Activated CD8-positive, alpha-beta memory T cell treated with anti-CD3 and anti-CD28 coated beads, Interleukin-2, amount 50 U/mL, for 1 hour (primary cell): Measurements from ENCODE around the gene LPP.

Experiments
- DNase-seq: peaks from one replicate; pipeline ENCODE4 v3.0.0-alpha.2; 2020; ENCODE audit errors: extremely low read depth

The LPP gene

DNA sequence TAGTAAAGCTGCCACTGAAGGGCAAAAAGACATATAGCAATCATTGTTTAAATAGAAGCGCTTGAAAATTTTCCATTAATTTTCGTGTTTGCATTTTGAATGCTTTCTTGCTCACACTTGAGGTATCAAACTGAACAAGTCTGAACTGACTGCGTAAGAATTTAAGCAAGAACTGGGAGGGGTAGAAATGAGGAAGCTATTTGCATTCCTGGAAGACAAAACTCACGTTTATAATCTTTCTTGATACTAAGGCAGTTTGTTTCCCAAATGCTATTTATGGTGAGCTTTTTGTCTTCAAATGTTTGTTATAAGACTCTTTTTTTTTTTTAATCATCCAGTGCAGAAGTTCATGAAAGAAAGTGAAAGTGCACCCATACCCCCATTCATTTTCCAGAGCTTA, 518.0 kb downstream of the LPP start:
- DNase-seq = no peak

DNA sequence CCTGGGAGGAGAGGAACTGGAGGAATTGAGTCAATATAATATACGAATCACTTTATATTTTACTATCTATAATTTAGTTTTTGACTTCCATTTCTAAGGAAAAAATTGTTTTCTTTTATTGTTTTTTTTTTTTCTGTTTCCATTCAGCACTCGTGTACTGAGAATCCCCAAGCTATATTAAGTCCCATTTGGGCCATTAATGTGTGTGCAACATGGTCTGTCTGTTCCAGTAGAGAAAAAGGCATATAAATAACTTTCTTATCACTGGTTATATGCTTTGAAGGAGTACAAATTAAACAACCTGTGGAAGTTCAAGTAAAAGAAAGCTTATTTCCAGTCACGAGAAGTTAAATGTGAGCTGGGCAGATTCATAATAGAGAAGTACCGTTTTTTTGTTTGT, 518.9 kb downstream of the LPP start:
- DNase-seq = no peak

DNA sequence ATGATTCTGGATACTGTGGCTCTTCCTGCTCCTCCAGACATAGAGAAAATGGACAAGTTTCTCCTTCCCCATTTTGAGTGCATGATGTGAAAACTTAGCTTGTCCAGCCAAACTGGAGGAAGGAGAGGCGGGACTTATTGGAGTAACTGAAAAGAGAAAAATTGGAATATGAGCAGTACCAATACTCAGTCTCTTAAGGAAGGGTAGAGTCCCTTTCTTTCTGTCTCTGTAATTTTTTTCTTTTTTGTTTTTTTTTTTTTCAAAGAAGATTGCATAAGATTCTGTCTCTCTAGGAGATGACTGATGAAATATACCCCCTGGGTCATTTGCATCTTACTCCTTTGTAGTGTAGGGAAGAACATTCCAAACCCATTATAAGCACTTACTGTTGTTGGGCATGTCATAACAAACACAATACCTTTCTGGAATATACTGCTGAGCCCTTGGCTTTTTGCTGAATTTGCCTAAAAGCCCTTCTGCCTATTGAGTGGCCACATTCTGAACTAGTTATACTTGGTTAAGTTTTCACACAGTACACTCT, 519.8 kb downstream of the LPP start:
- no peak for DNase-seq

- no peak for DNase-seq
Observed at GRCh38 chr3:188674595-188674994, 520.6 kb downstream of the LPP start.

- no peak for DNase-seq
Observed at GRCh38 chr3:188677344-188677743, 523.4 kb downstream of the LPP start.

DNA sequence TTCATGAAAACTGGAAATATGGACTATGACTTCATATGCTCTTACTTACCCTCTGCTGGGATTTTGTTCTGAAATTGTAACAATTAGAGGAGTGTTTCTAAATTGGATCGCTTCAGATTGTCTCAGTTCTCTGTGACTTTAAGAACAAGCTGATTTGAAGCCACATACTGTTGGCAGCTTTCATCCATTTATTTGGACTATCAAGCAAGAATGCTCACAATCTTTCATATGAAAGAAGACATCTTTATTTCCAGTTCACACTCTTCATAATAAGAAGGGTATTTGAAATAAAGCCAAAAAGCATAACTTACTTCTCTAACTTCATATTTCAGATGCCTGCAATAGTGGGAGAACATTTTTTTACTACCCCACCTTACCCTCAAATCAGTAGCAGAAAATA, 526.2 kb downstream of the LPP start:
- DNase-seq = no peak

GRCh38 chr3:188680605-188681004, 526.6 kb downstream of the LPP start:
- no peak for DNase-seq

DNA sequence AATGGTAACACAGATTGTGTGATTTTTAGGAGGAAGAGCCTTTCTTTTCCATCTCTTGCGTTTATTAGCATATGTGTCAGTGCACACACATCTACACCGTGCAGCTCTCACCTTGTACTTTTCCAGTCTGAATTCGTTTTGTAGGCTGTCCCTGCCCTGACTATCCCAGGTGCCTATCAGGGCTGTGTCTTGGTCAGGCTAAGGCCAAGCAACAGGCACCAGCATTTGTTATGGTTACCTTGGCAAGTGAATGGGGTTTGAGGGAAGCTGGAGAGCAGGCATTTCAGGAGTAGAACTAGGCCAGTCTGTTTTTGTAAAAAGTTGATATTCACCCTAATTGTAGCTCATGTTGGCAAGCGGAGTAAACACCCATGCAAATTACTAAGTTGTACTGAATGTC, 528.4 kb downstream of the LPP start:
- DNase-seq = no peak

DNA sequence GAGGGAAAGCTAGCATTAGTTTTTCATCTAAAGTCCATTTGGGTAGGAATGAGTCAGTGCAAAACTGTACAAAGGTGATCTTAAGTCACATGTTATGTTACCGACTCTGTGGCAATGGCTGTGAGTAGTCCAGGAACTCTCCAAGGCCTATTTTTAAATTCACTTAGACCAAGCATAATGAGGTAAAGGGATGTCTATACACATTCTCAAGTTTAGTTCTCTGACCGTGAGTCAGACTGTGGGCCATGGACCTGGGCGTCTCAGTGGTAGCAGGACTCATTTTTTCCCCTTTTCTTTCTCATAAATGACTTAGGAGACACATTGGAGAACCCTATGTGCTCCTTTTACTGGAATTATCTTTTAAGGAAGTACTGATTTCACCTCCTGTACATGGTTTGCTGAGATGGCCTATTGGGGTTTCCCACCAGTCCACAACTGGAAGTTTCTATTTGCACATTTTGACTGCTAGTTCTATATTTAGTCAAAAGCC, 529.1 kb downstream of the LPP start:
- DNase-seq = no peak

- DNase-seq = no peak
Observed at GRCh38 chr3:188684276-188684675, 530.3 kb downstream of the LPP start.

GRCh38 chr3:188685789-188686188, 531.8 kb downstream of the LPP start:
- no peak for DNase-seq

GRCh38 chr3:188686324-188686723, 532.4 kb downstream of the LPP start:
- DNase-seq = no peak

DNA sequence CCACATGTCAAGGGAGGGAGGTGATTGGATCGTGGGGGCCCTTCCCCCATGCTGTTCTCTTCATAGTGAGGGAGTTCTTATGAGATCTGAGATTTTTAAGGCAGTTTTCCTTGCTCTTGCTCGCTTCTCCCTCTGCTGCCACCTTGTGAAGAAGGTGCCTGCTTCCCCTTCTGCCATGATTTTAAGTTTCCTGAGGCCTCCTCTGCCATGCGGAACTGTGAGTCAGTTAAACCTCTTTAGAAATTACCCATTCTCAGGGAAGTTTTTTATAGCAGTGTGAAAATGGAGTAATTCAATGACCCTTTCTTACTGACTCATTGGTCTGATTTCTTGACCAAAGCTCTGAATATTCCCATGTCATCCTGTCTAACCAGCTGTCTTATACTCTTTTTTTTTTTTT, 533.4 kb downstream of the LPP start:
- DNase-seq = no peak

DNA sequence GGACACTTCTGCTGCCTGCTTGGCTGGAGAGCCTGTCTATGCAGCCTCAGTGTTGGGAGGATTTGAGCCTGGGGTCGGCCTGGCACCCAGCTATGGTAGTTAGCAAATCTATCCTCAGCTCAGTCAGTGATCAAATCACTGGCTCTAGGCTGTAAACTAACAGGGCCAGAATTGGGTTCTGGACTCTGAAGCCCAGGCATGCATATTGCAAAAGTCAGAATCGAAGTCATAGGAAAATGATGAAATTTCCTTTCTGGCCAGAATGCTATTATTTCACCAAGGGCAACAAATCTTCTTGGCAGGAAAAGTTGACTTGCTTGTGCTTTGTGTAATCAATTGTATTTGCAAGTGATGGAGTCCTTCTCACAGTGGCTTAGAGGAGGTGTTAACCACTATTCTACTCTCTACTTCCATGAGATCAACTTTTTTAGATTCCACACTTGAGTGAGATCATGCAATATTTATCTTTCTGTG, 535.2 kb downstream of the LPP start:
- no peak for DNase-seq

DNA sequence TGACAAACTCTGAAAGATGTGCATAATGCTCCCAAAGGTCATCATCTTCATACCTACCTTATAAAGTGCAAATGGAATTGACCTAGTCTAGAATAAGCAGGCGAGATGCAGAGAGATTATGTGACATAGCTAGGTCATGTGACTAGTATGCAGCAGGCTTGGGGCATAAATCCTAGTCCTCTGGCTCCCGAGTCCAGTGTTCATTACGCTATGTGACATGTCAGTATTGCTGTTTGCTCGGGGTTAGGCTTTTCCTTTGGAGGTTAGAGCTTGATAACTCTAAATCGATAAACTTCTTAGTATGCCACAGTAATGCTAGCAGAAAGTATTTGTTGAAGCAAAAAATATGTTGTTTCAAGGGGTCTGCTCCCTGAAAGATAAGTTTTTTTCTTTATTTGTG, 536.1 kb downstream of the LPP start:
- no peak for DNase-seq

DNA sequence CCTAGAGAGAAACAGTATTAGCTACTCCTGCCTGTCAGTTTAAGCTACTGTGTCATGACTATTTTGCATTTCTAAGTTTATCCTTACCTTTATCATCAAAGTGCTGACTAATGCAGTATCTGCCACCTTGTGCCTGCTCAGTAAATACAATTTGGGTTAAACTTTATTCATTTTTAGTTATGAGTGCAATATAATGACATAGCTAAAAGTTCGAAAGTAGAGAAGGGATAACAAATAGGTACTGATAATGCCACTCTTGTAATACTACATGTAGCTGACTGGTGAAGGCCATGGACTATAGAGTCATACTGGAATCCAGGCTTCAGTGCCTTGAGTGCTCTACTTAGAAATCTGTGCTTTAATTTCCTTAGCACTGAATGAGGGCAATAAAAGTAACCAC, 537.0 kb downstream of the LPP start:
- DNase-seq = no peak

DNA sequence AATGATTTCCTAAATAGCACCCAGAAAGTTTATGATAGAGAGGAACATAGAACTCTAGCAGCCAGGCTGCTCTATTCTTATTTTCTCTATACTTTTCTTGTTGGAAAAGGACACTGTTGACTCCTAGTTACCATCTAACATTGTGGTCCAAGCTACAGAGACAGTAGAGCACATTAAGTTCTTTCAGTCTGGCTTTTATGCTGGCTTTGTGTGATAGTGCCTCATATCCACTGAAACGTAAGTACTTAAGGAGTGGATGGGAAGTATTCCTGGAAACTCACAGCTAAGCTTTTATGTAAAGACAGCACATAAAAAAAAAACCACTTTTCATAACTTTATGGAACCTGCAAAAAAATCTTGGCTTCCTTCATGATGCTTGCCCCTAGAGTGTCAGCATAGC, 537.7 kb downstream of the LPP start:
- no peak for DNase-seq

GRCh38 chr3:188692700-188693099, 538.7 kb downstream of the LPP start:
- DNase-seq = no peak

- no peak for DNase-seq
Observed at GRCh38 chr3:188693435-188693834, 539.5 kb downstream of the LPP start.

GRCh38 chr3:188695241-188695640, 541.3 kb downstream of the LPP start:
- DNase-seq = no peak

GRCh38 chr3:188697127-188697526, 543.2 kb downstream of the LPP start:
- DNase-seq = no peak

DNA sequence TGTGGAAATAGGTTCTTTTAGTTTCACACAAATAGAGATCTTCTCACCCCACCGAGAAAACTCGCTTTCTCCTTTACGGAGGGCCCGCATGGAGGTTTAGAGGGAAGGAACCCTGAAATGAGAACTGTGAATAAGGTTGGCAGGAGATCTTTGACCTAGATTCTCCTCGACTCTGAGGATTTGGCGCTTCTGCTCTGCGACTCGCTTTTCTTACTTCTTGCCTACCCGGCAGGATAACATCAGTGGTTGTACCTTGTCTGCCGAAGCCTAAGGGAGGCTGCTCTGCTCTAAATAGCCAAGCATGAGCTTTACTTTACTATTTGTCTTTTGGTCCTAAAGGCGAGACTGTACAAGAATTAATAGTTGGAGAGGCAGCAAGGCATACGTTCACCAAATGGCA, 544.5 kb downstream of the LPP start:
- no peak for DNase-seq

GRCh38 chr3:188700501-188700900, 546.5 kb downstream of the LPP start:
- DNase-seq = no peak

DNA sequence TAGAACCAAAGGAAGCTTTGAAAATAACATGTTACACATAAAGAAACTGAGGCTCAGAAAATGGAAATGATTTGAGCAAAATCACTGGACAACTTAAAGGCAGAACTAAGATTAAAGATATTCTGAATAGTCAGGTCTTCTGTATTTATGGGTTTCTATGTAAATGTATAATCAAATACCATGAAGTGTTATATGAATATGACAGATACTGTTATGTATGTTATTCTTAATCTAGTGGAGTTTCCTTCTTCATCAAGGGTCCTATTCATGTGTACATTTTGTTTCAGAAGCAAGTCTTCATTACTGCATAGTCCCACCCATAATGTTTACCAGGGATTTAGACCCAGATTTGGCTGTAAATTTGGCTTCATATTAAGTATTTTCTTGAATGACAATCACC, 547.0 kb downstream of the LPP start:
- no peak for DNase-seq
